Measurements from ENCODE around the gene FARS2.

DNA sequence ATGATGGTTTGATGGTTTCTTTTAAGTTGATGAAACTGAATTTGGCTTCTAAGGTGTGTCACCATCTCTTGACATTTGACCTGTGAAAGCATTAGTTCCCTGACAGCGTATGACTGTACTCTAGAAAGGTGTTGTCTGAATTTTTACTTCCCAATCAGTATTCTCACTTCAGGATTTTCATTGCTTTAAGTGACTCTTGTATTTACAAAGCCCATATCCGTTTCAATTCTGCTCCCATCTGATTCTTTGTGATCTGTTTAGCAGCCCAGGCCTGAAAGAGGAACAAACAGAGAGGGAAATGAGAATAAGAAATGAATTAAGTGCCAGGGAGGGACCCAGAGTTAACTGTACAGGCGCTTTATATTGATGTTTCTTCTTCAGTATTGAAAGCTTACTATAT is 73.7 kb downstream of the FARS2 start:
- TF ChIP-seq CTCF (IDR thresholded peaks at IDR 0.05; ENCODE audit: low read depth, low read length) (no peak), POLR2A (IDR thresholded peaks at IDR 0.05; ENCODE audit: extremely low read depth, insufficient read length) (no peak)

Measured in NB4 (cell line).